COLO668 (cell line): ENCODE data around the gene WDR18.
A peak's percentile ranks its signal among the peaks of the same experiment; 100 is the strongest.

Experiments
- DNase-seq: peaks from one replicate; lab custom pipeline; 2025; ENCODE audit not compliant: unreplicated experiment; lab: John Stamatoyannopoulos, UW

Gene WDR18

DNA sequence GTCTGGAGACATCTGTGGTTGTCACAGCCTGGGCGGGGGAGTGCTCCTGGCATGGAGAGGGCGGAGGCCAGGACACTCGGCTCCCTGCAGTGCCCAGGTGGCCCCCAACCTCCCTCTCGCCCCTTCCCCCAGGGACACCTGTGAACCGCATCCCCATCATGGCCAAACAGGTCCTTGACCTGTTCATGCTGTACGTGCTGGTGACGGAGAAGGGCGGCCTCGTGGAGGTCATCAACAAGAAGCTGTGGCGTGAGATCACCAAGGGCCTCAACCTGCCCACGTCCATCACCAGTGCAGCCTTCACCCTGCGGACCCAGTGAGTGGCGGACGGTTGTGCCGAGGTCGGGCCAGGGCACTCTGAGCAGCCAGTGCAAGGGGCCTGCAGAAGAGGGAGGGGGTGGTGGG is 20.0 kb upstream of the WDR18 start:
- no peak for DNase-seq

GRCh38 chr19:964761-965694 is 19.1 kb upstream of the WDR18 start:
- DNase-seq: no peak

- peak; percentile 29 for DNase-seq
Observed at GRCh38 chr19:966485-967088, 17.6 kb upstream of the WDR18 start.

DNA sequence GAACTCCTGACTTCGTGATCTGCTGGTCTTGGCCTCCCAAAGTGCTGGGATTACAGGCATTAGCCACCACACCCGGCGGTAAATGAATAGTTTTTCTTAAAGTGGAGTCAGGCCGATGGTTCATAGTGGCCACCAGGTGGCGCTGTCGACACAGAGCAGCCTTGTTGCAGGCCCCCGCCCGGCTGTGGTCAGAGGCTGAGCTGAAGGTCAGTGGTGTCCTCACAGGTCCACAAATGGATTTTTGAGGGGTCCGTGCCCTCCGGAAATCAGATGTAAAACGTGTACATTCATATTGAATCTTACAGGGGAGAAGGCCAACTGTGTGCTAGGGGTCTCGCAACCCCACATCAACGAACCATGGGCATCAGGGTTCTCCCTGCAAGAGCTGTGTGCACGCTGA is 13.4 kb upstream of the WDR18 start:
- no peak for DNase-seq

DNA sequence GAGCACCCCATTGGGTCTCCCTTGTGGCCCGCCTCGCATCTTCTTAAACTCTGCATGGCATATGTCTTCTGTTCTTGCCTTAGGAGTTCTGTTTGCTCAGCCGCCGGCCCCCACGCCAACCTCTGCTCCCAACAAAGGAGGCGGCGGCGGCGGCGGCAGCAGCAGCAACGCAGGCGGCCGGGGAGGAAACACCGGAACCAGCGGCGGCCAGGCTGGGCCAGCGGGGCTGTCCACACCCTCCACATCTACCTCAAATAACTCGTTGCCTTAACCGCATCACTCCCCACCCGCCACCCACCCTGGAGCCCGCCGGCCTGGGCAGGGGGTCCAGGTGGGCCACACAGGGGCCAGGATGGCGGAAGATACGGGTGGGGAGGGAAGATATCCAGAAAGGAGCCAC is 12.3 kb upstream of the WDR18 start:
- DNase-seq: no peak

GRCh38 chr19:972281-972680 is 11.9 kb upstream of the WDR18 start:
- no peak for DNase-seq

- no peak for DNase-seq
Observed at GRCh38 chr19:973726-974563, 10.2 kb upstream of the WDR18 start.

DNA sequence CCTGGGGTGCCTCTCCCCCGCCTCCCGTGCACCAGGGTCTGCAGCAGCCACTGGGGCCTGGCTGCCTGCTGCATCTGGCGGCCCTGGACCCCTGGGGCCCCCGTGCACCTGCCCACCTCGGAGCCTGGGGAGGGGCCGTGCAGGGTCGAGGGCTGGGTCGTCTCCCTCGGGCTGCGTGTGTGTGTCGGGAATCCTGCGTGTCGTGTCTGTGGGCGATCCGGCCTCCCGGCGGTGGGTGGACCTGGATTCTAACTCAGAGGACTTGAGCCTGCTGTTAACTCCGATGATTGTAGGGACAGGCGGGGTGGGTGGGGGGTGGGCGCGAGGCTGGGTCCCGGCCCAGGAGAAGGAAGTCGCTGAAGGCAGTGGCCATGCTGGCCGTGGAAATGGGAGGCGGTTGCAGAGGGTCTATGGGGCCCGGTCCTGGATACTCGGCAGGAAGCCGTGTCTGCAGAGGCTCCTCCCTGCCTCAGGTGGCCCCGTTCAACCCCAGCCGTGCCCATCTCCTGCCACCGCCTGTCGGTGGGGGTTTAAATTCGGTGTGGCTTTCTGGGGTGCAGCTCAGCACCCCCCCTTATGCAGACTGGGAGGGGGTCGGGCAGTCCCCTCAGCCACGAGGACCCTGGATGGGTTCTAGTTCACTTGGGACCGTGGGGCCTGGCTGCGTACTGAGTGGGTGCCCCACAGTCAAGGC is 9.4 kb upstream of the WDR18 start:
- no peak for DNase-seq

DNA sequence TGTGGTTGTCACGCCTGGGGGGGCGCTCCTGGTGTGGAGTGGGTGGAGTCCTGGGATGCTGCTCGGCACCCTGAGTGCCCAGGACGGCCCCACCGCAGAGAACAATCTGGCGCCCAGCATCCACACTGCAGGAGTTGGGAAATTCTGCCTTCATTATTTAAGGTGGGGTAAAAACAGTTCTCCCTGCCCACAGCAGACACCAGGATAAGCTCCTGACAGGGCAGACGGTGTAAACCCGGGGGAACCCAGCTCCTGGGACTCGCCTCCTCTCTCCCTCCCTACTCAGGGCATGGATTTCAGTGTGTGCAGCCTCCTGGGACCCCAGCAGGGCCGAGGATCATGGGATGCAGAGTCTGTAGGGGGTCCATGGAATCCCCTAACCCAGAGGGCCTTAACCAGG is 7.7 kb upstream of the WDR18 start:
- no peak for DNase-seq

GRCh38 chr19:977058-977464 is 7.1 kb upstream of the WDR18 start:
- DNase-seq: no peak

DNA sequence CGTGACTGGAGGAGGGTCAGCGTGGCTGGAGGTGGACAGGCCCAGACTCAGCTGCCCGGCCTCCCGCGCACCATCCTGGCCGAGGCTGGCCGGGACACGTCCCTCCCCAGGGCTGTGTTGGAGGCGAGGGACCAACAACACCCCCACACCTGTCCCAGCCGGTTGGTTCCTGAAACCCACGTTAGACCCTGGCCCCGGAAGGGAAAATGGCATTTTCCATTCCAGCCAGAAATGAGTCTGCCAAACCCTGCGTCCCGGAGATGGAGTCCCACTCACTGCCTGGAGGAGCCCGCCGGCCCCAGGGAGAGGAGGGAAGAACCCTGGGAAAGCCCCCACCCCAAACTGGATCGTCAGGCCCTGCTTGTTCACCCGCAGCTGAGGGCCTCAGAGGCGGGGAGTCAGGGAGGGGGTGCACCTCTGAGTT is 4.8 kb upstream of the WDR18 start:
- no peak for DNase-seq

GRCh38 chr19:980133-980998 is 3.8 kb upstream of the WDR18 start:
- DNase-seq: no peak

DNA sequence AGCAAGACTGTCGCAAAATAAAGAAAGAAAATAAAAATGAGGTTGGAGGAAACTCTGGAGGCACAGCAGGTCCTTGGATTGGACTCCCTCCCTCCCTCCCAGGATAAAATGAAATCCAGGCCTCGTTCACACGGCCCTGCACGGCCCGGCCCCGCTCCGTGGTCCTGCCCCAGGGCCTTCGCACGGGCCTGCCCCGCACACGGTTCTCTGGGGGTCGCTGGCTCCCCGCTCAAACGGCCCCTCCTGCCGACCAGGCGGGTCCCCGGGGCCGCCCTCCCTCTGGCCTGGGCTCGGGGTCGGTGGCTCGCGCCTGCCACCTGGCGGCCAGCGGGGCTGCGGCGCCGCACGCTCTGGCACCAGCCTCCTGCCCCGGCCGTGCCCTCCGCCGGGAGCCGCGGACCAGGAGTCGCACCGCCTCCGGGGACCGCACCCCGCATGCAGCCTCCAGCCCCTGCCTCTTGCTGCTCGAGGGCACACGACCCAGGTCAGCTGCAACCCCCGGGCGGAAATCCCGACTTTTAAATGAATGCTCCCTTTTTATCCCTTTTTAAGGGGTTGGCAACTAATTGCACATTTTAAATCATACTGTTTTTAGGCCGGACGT is 1.5 kb upstream of the WDR18 start:
- peak; percentile 73 for DNase-seq

DNA sequence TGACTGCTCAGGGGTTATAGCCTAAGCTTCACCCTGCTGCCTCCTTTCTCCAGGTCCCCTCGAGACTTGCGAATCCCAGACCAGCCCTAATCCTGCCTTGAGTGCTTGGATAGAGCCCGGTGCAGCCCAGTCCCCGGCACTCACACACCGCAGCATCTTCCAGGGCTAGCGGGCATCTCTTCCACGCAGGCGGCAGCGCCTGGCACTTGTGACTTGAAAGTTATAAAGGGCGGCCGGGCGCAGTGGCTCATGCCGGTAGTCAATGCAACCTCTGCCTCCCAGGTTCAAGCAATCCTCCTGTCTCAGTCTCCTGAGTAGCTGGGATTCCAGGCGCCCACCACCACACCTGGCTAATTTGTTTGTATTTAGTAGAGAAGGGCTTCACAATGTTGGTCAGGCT is 1.9 kb downstream of the WDR18 start:
- DNase-seq: no peak

DNA sequence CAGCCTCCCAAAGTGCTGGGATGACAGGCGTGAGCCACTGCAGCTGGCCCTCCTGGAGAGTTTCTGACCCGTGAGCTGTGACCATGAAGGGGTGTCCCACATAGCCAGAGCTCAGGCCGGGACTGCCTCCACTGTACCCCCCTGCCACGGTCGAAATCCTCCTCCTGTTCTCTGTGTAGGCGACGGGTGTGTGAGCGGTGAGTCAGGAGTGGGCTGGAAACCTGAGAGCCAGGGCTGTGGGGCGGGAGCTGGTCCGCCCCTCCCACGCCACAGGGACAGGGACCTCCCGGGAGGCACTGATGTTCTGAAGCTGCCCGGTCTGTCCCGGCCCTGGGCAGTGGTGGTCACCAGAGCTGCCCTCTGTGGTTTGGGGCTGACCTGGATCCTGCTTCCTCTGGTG is 3.9 kb downstream of the WDR18 start:
- DNase-seq: no peak

GRCh38 chr19:988510-988909 is 4.4 kb downstream of the WDR18 start:
- no peak for DNase-seq

- no peak for DNase-seq
Observed at GRCh38 chr19:989381-990081, 5.4 kb downstream of the WDR18 start.

DNA sequence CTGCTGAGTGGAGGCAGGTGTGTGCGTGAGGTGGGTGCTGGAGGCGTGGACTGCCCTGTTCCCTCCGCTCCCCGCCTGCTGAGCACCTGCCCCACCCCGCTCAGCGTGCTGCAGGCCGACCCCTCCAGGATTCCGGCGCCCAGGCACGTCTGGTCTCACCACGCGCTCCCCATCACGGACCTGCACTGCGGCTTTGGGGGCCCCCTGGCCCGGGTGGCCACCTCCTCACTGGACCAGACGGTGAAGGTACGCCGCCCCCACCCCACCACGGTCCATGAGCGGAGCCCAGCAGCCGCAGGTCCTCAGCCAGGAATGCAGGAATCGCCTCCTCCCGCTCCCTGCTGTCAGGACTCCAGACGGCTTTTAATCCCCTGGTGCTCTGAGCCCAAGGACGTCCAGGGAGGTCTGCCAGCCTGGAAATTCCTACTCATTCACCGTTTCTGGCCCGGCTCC is 6.0 kb downstream of the WDR18 start:
- no peak for DNase-seq

DNA sequence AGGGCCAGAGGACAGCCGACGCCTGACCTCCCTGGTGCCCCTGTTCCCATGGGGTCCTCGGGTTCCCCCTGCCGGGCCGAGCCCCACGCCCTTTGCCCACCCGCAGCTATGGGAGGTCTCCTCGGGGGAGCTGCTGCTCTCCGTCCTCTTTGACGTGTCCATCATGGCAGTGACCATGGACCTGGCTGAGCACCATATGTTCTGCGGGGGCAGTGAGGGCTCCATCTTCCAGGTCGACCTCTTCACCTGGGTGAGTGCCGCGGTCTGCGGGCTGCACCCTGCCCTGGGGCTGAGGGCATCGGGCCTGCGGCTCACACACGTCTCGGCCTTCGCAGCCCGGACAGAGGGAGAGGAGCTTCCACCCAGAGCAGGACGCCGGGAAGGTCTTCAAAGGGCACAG is 6.6 kb downstream of the WDR18 start:
- no peak for DNase-seq
